Measurements from ENCODE around the gene DYNC1I1. TPM values are rescaled to one million over a fixed set of nuclear protein-coding genes. Genes with fewer than 3 reads are reported as not detected.

The DYNC1I1 gene
- total and polyA plus RNA-seq, 2 of the 4 experiments (the other 2 are of a cell fraction), result under 0.01 to 0.15 TPM

DNA sequence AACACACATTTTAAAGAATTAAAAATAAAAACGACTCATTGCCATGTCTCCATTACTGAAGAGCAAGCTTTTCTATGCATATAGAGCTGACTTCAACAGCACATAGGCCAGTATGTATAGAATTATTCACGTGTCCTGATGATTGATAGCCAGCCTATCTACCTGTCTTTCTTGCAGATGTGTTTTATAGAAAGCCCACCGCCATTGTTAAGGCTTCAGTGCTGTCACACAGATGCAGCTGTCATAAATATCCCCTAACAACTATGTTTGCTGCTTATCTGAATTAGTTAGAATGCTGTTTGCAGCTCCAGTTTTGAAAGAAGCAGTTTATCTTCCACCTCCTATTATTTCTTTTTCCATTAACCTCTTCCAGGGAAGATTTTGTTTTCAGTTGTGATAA lies 313.6 kb downstream of the DYNC1I1 start:
- Histone ChIP-seq H4K8ac (ENCODE audit: low read depth in 2 of 2, low read length in 2 of 2) (no peak overlapping the region), H2BK15ac (ENCODE audit: low read depth, low read length) (no peak overlapping the region), H2AK9ac (replicated peaks; ENCODE audit: low read depth, low read length, poor library complexity) (no peak overlapping the region), H3K9me3 (ENCODE audit: control insufficient read depth, insufficient read depth, low read length) (no peaks in the 10 kb centered on the region), H3K4me1 (ENCODE audit: control insufficient read depth, insufficient read depth, low read length) (peaks cover 3% of the 10 kb centered on the region), H3K14ac (replicated peaks; ENCODE audit: low read depth, low read length) (no peak overlapping the region), H3K27me3 (ENCODE audit: control insufficient read depth, insufficient read depth, low read length) (no peaks in the 10 kb centered on the region), H3K4me3 (ENCODE audit: insufficient read depth, low read depth, low read length) (no peak overlapping the region), H2BK120ac (ENCODE audit: low read depth, low read length) (no peak overlapping the region), H2AK5ac (ENCODE audit: low read depth, low read length) (no peak overlapping the region), H3K79me1 (ENCODE audit: low read depth in 1 of 2, low read length in 2 of 2) (no peaks in the 10 kb centered on the region), H3K4ac (ENCODE audit: low read depth, low read length) (no peak overlapping the region), H3K4me2 (ENCODE audit: low read depth, low read length) (no peak overlapping the region), H4K20me1 (ENCODE audit: insufficient read depth, low read length) (no peaks in the 10 kb centered on the region), H3K27ac (ENCODE audit: insufficient read depth, low read length) (no peak overlapping the region), H3K9ac (ENCODE audit: low read depth, low read length) (no peak overlapping the region), H2AFZ (replicated peaks; ENCODE audit: low read length, poor library complexity) (no peak overlapping the region), H2BK20ac (ENCODE audit: low read depth, low read length) (no peak overlapping the region), H4K5ac (ENCODE audit: low read depth, low read length) (no peak overlapping the region), H4K91ac (ENCODE audit: insufficient read depth, low read depth, low read length) (no peak overlapping the region), H2BK5ac (ENCODE audit: low read depth, low read length, poor library complexity, severe bottlenecking) (no peak overlapping the region), H3K18ac (ENCODE audit: low read depth, low read length) (no peak overlapping the region), H3K36me3 (ENCODE audit: control insufficient read depth, insufficient read depth, low read length) (no peaks in the 10 kb centered on the region), H3K56ac (ENCODE audit: extremely low read depth, insufficient read depth, low read length) (no peak overlapping the region), H3K9me1 (ENCODE audit: insufficient read depth, low read length) (peaks cover 3% of the 10 kb centered on the region; the same call in 1 of the 2 replicates), H3K23ac (ENCODE audit: low read depth, low read length) (no peak overlapping the region)
- POLR2A ChIA-PET (ENCODE audit: unreplicated experiment), result no interaction called here
- intact Hi-C loops (cut with micrococcal nuclease) (no loop called here), dilution Hi-C loops (cut with HindIII; ENCODE audit: low sequenced_read_pairs, unreplicated experiment) (no loop called here), in situ Hi-C loops (cut with MboI; ENCODE audit: low sequenced_read_pairs) (no loop called here)
- CTCF ChIA-PET, result interaction anchor here (0.6 to 1.4 kb wide), 2 partner anchors 10 to 941 kb away, joined by 3 to 4 read pairs; no protein-coding TSS in a partner anchor
- no TSS peak for BruUV-seq (replicated peaks)
- DNase-seq (no peak), ATAC-seq (ENCODE audit: low read depth) (no peak)
- TF ChIP-seq RCOR1 (IDR thresholded peaks at IDR 0.05; ENCODE audit: insufficient replicate concordance, low read length), result no peak
- TF ChIP-seq RFX5 (IDR thresholded peaks at IDR 0.05; ENCODE audit: low read depth, low read length), result no peak
- TF ChIP-seq SMC3 (IDR thresholded peaks at IDR 0.05; ENCODE audit: low read depth, low read length), result no peak
- TF ChIP-seq BHLHE40 (IDR thresholded peaks at IDR 0.05; ENCODE audit: low read depth, low read length), result no peak
- TF ChIP-seq, protein P1, sequence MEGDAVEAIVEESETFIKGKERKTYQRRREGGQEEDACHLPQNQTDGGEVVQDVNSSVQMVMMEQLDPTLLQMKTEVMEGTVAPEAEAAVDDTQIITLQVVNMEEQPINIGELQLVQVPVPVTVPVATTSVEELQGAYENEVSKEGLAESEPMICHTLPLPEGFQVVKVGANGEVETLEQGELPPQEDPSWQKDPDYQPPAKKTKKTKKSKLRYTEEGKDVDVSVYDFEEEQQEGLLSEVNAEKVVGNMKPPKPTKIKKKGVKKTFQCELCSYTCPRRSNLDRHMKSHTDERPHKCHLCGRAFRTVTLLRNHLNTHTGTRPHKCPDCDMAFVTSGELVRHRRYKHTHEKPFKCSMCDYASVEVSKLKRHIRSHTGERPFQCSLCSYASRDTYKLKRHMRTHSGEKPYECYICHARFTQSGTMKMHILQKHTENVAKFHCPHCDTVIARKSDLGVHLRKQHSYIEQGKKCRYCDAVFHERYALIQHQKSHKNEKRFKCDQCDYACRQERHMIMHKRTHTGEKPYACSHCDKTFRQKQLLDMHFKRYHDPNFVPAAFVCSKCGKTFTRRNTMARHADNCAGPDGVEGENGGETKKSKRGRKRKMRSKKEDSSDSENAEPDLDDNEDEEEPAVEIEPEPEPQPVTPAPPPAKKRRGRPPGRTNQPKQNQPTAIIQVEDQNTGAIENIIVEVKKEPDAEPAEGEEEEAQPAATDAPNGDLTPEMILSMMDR (conservative IDR thresholded peaks at IDR 0.05; ENCODE audit: low read depth, low read length), result no peak
- TF ChIP-seq CHD1 (IDR thresholded peaks at IDR 0.05; ENCODE audit: low read depth, low read length), result no peak
- TF ChIP-seq NFE2L2 (IDR thresholded peaks at IDR 0.05; ENCODE audit: low read depth, low read length), result no peak
- TF ChIP-seq, protein P2, sequence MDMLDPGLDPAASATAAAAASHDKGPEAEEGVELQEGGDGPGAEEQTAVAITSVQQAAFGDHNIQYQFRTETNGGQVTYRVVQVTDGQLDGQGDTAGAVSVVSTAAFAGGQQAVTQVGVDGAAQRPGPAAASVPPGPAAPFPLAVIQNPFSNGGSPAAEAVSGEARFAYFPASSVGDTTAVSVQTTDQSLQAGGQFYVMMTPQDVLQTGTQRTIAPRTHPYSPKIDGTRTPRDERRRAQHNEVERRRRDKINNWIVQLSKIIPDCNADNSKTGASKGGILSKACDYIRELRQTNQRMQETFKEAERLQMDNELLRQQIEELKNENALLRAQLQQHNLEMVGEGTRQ (IDR thresholded peaks at IDR 0.05; ENCODE audit: low read depth, low read length), result no peak
- WGBS, 2 experiments (ENCODE audit: extremely low coverage in 2 of 2, insufficient read length in 1 of 2), result no CpG with 5 or more reads among the region's 3 CpGs
